ENCODE data around the gene STX8. TPM values are rescaled to one million over a fixed set of nuclear protein-coding genes. Genes with fewer than 3 reads are reported as not detected.
"Not testable (repeated sequence)": the region's sequence is repeated elsewhere in the genome, so short reads cannot be mapped to it uniquely, and the experiment has no call there.

STX8 gene
- total and polyA plus RNA-seq, 2 donors = 60.5 to 75.8 TPM

GRCh38 chr17:9566739-9567138 lies 8.9 kb downstream of the STX8 start:
- H3K27ac ChIP-seq (ENCODE audit: low read depth in 1 of 2, low read length in 1 of 2) = not testable (repeated sequence)

GRCh38 chr17:9566067-9566466 lies 9.6 kb downstream of the STX8 start:
- no peak for DNase-seq (ENCODE audit: low read depth in 6 of 9, low spot score in 9 of 9)
- Histone ChIP-seq H3K9me3 (ENCODE audit: control insufficient read depth in 2 of 2, insufficient read depth in 1 of 2, low read length in 1 of 2) (no peaks in the 10 kb centered on the region), H3K4me1 (ENCODE audit: control insufficient read depth in 2 of 2, insufficient read depth in 2 of 2, low read length in 2 of 2) (no peaks in the 10 kb centered on the region), H3K36me3 (ENCODE audit: control insufficient read depth in 2 of 2, insufficient read depth in 2 of 2, low read length in 1 of 2) (peaks cover 5 to 7% of the 10 kb centered on the region in 2 donors), H3K27ac (ENCODE audit: low read depth in 1 of 2, low read length in 1 of 2) (no peak overlapping the region), H3K4me3 (ENCODE audit: low read length in 2 of 2) (no peak overlapping the region), H3K27me3 (ENCODE audit: control insufficient read depth in 2 of 2, insufficient read depth in 1 of 2, low read length in 1 of 2) (no peaks in the 10 kb centered on the region)
- 42% methylated on average over 7 of the region's 7 CpGs for WGBS

More at GRCh38 chr17:9566739-9567138, 8.9 kb downstream of the STX8 start:
- H3K27me3 ChIP-seq (ENCODE audit: control insufficient read depth in 2 of 2, insufficient read depth in 1 of 2, low read length in 1 of 2); H3K4me3 ChIP-seq (ENCODE audit: low read length in 2 of 2); DNase-seq (ENCODE audit: low read depth in 6 of 9, low spot score in 9 of 9); H3K36me3 ChIP-seq (ENCODE audit: control insufficient read depth in 2 of 2, insufficient read depth in 2 of 2, low read length in 1 of 2); H3K9me3 ChIP-seq (ENCODE audit: control insufficient read depth in 2 of 2, insufficient read depth in 1 of 2, low read length in 1 of 2); H3K4me1 ChIP-seq (ENCODE audit: control insufficient read depth in 2 of 2, insufficient read depth in 2 of 2, low read length in 2 of 2): not testable (repeated sequence)
- WGBS = 97% methylated on average over 5 of the region's 5 CpGs

GRCh38 chr17:9564104-9564503 lies 11.5 kb downstream of the STX8 start:
- H3K27ac ChIP-seq (ENCODE audit: low read depth in 1 of 2, low read length in 1 of 2) = no peak overlapping the region
- H3K36me3 ChIP-seq (ENCODE audit: control insufficient read depth in 2 of 2, insufficient read depth in 2 of 2, low read length in 1 of 2) = peaks cover 4 to 5% of the 10 kb centered on the region in 2 donors
- DNase-seq (ENCODE audit: low read depth in 6 of 9, low spot score in 9 of 9) = no peak
- H3K4me3 ChIP-seq (ENCODE audit: low read length in 2 of 2) = no peak overlapping the region
- no peaks in the 10 kb centered on the region for H3K9me3 ChIP-seq (ENCODE audit: control insufficient read depth in 2 of 2, insufficient read depth in 1 of 2, low read length in 1 of 2)
- no peaks in the 10 kb centered on the region for H3K4me1 ChIP-seq (ENCODE audit: control insufficient read depth in 2 of 2, insufficient read depth in 2 of 2, low read length in 2 of 2)
- H3K27me3 ChIP-seq (ENCODE audit: control insufficient read depth in 2 of 2, insufficient read depth in 1 of 2, low read length in 1 of 2) = no peaks in the 10 kb centered on the region

- no peak for DNase-seq (ENCODE audit: low read depth in 6 of 9, low spot score in 9 of 9)
- no peaks in the 10 kb centered on the region for H3K9me3 ChIP-seq (ENCODE audit: control insufficient read depth in 2 of 2, insufficient read depth in 1 of 2, low read length in 1 of 2)
- 92% methylated on average over 9 of the region's 9 CpGs for WGBS
- H3K27me3 ChIP-seq (ENCODE audit: control insufficient read depth in 2 of 2, insufficient read depth in 1 of 2, low read length in 1 of 2) = no peaks in the 10 kb centered on the region
- no peaks in the 10 kb centered on the region for H3K4me1 ChIP-seq (ENCODE audit: control insufficient read depth in 2 of 2, insufficient read depth in 2 of 2, low read length in 2 of 2)
- no peak overlapping the region for H3K4me3 ChIP-seq (ENCODE audit: low read length in 2 of 2)
- H3K36me3 ChIP-seq (ENCODE audit: control insufficient read depth in 2 of 2, insufficient read depth in 2 of 2, low read length in 1 of 2) = no peaks in the 10 kb centered on the region
- H3K27ac ChIP-seq (ENCODE audit: low read depth in 1 of 2, low read length in 1 of 2) = no peak overlapping the region
Observed at GRCh38 chr17:9557857-9558256, 17.8 kb downstream of the STX8 start.

GRCh38 chr17:9557161-9557755 lies 18.4 kb downstream of the STX8 start:
- Histone ChIP-seq H3K36me3 (ENCODE audit: control insufficient read depth in 2 of 2, insufficient read depth in 2 of 2, low read length in 1 of 2) (no peaks in the 10 kb centered on the region), H3K4me1 (ENCODE audit: control insufficient read depth in 2 of 2, insufficient read depth in 2 of 2, low read length in 2 of 2) (no peaks in the 10 kb centered on the region), H3K9me3 (ENCODE audit: control insufficient read depth in 2 of 2, insufficient read depth in 1 of 2, low read length in 1 of 2) (no peaks in the 10 kb centered on the region), H3K27me3 (ENCODE audit: control insufficient read depth in 2 of 2, insufficient read depth in 1 of 2, low read length in 1 of 2) (no peaks in the 10 kb centered on the region), H3K4me3 (ENCODE audit: low read length in 2 of 2) (no peak overlapping the region), H3K27ac (ENCODE audit: low read depth in 1 of 2, low read length in 1 of 2) (no peak overlapping the region)
- DNase-seq (ENCODE audit: low read depth in 6 of 9, low spot score in 9 of 9) = no peak
- WGBS = 97% methylated on average over 10 of the region's 10 CpGs

GRCh38 chr17:9554715-9555114 lies 20.9 kb downstream of the STX8 start:
- not testable (repeated sequence) for H3K27me3 ChIP-seq (ENCODE audit: control insufficient read depth in 2 of 2, insufficient read depth in 1 of 2, low read length in 1 of 2); H3K9me3 ChIP-seq (ENCODE audit: control insufficient read depth in 2 of 2, insufficient read depth in 1 of 2, low read length in 1 of 2); H3K27ac ChIP-seq (ENCODE audit: low read depth in 1 of 2, low read length in 1 of 2); H3K4me1 ChIP-seq (ENCODE audit: control insufficient read depth in 2 of 2, insufficient read depth in 2 of 2, low read length in 2 of 2); H3K36me3 ChIP-seq (ENCODE audit: control insufficient read depth in 2 of 2, insufficient read depth in 2 of 2, low read length in 1 of 2); H3K4me3 ChIP-seq (ENCODE audit: low read length in 2 of 2)
- peak in 3 of 9 donors; percentile 13 to 57 (median 38) for DNase-seq (ENCODE audit: low read depth in 6 of 9, low spot score in 9 of 9)
- WGBS = 93% methylated on average over 6 of the region's 6 CpGs

GRCh38 chr17:9553596-9553995 lies 22.0 kb downstream of the STX8 start:
- H3K36me3 ChIP-seq (ENCODE audit: control insufficient read depth in 2 of 2, insufficient read depth in 2 of 2, low read length in 1 of 2) = no peaks in the 10 kb centered on the region

GRCh38 chr17:9553181-9553580 lies 22.4 kb downstream of the STX8 start:
- WGBS = over 99% methylated on average over 2 of the region's 2 CpGs
- no peak overlapping the region for H3K27ac ChIP-seq (ENCODE audit: low read depth in 1 of 2, low read length in 1 of 2)

More at GRCh38 chr17:9553596-9553995, 22.0 kb downstream of the STX8 start:
- Histone ChIP-seq H3K4me3 (ENCODE audit: low read length in 2 of 2) (no peak overlapping the region), H3K9me3 (ENCODE audit: control insufficient read depth in 2 of 2, insufficient read depth in 1 of 2, low read length in 1 of 2) (no peaks in the 10 kb centered on the region), H3K4me1 (ENCODE audit: control insufficient read depth in 2 of 2, insufficient read depth in 2 of 2, low read length in 2 of 2) (no peaks in the 10 kb centered on the region), H3K27me3 (ENCODE audit: control insufficient read depth in 2 of 2, insufficient read depth in 1 of 2, low read length in 1 of 2) (no peaks in the 10 kb centered on the region), H3K27ac (ENCODE audit: low read depth in 1 of 2, low read length in 1 of 2) (no peak overlapping the region)
- WGBS = 96% methylated on average over 4 of the region's 4 CpGs
- DNase-seq (ENCODE audit: low read depth in 6 of 9, low spot score in 9 of 9) = no peak

GRCh38 chr17:9549215-9549614 lies 26.4 kb downstream of the STX8 start:
- 96% methylated on average over 2 of the region's 2 CpGs for WGBS
- no peak overlapping the region for H3K4me3 ChIP-seq (ENCODE audit: low read length in 2 of 2)
- no peak for DNase-seq (ENCODE audit: low read depth in 6 of 9, low spot score in 9 of 9)
- H3K27ac ChIP-seq (ENCODE audit: low read depth in 1 of 2, low read length in 1 of 2) = no peak overlapping the region
- no peaks in the 10 kb centered on the region for H3K36me3 ChIP-seq (ENCODE audit: control insufficient read depth in 2 of 2, insufficient read depth in 2 of 2, low read length in 1 of 2)
- no peaks in the 10 kb centered on the region for H3K9me3 ChIP-seq (ENCODE audit: control insufficient read depth in 2 of 2, insufficient read depth in 1 of 2, low read length in 1 of 2)
- no peaks in the 10 kb centered on the region for H3K4me1 ChIP-seq (ENCODE audit: control insufficient read depth in 2 of 2, insufficient read depth in 2 of 2, low read length in 2 of 2)
- no peaks in the 10 kb centered on the region for H3K27me3 ChIP-seq (ENCODE audit: control insufficient read depth in 2 of 2, insufficient read depth in 1 of 2, low read length in 1 of 2)

More at GRCh38 chr17:9553181-9553580, 22.4 kb downstream of the STX8 start:
- Histone ChIP-seq H3K27me3 (ENCODE audit: control insufficient read depth in 2 of 2, insufficient read depth in 1 of 2, low read length in 1 of 2) (no peaks in the 10 kb centered on the region), H3K36me3 (ENCODE audit: control insufficient read depth in 2 of 2, insufficient read depth in 2 of 2, low read length in 1 of 2) (no peaks in the 10 kb centered on the region), H3K9me3 (ENCODE audit: control insufficient read depth in 2 of 2, insufficient read depth in 1 of 2, low read length in 1 of 2) (no peaks in the 10 kb centered on the region), H3K4me3 (ENCODE audit: low read length in 2 of 2) (no peak overlapping the region), H3K4me1 (ENCODE audit: control insufficient read depth in 2 of 2, insufficient read depth in 2 of 2, low read length in 2 of 2) (no peaks in the 10 kb centered on the region)
- DNase-seq (ENCODE audit: low read depth in 6 of 9, low spot score in 9 of 9) = no peak

All from thymus (tissue), 11 donors.